Prostate gland (tissue), 2 donors: ENCODE data around the gene ASB16. TPM values are rescaled to one million over a fixed set of nuclear protein-coding genes. Genes with fewer than 3 reads are reported as not detected.
"Not testable (repeated sequence)": the region's sequence is repeated elsewhere in the genome, so short reads cannot be mapped to it uniquely, and the experiment has no call there.

Experiments
- DNase-seq: peaks from one replicate; pipeline ENCODE4 v3.0.0-alpha.2; 2019; ENCODE audit warnings: low spot score
- H3K27ac ChIP-seq, 2 donors: fragments of 200-600 bp; sonication (generic); 2 replicates each; pipeline ENCODE4 v1.5.1; 2017 to 2019
- H3K27me3 ChIP-seq: fragments of 200-600 bp; sonication (generic); replicated peaks from 2 replicates; pipeline ENCODE4 v1.5.1; 2019; ENCODE audit not compliant: insufficient read depth
- H3K36me3 ChIP-seq, 2 donors: fragments of 200-600 bp; sonication (generic); 1 replicate in 1 of 2; 2 replicates in 1 of 2; pipeline versions ENCODE4 v1.5.1 to v1.8.1; 2017 to 2019
- H3K4me1 ChIP-seq: fragments of 200-600 bp; sonication (generic); replicated peaks from 2 replicates; pipeline ENCODE4 v1.5.1; 2019
- H3K4me3 ChIP-seq, 2 donors: fragments of 200-600 bp; sonication (generic); 2 replicates each; pipeline ENCODE4 v1.5.1; 2017 to 2019
- H3K9me3 ChIP-seq: fragments of 200-600 bp; sonication (generic); 2 replicates; pipeline ENCODE4 v1.5.1; 2017
- CTCF ChIP-seq, 4 experiments: fragments of 200-600 bp in 2 of 4; fragments of 450-650 bp in 2 of 4; sonication (generic) in 2 of 4; IDR thresholded peaks; 1 replicate in 3 of 4; 2 replicates in 1 of 4; pipeline ENCODE4 v1.5.1; 2016 to 2019; ENCODE audit warnings: antibody characterized with exemption in 4 of 4, mild to moderate bottlenecking in 2 of 4, moderate library complexity in 2 of 4
- POLR2A ChIP-seq: fragments of 450-650 bp; IDR thresholded peaks from one replicate; pipeline ENCODE4 v1.6.1; 2016; ENCODE audit warnings: antibody characterized with exemption, mild to moderate bottlenecking
- POLR2AphosphoS5 ChIP-seq: sonication (generic); formaldehyde crosslinking; IDR thresholded peaks from one replicate; pipeline ENCODE4 v1.6.1; 2017; ENCODE audit warnings: antibody characterized with exemption
- WGBS: methylation state at CpG from one replicate; pipeline ENCODE4 v1.1.5; 2018; 5-methylcytosine and 5-hydroxymethylcytosine counted together
- intact Hi-C: fragments of 100-400 bp; cut with DNase I; formaldehyde crosslinking; loops from one replicate; pipeline ENCODE4 v1.14.2; 2022
- total RNA-seq, 2 donors: library from RNA; depleted of rRNA; stranded (reverse); fragments of >200 nt; gene quantifications; one replicate each; pipeline ENCODE4 v1.1.0, GENCODE V29; 2016

The ASB16 gene
- total RNA-seq, 2 donors from 2014 or later, result 3.2 to 4.4 TPM

- DNase-seq, result peak; percentile 95
- Histone ChIP-seq H3K9me3 (no peaks in the 10 kb centered on the region), H3K27ac (peak within 1 kb of the TSS; percentile 93 to 95), H3K4me1 (peaks cover 2% of the 10 kb centered on the region), H3K4me3 (peak within 1 kb of the TSS; percentile 97 to 99), H3K36me3 (no peaks in the 10 kb centered on the region), H3K27me3 (no peaks in the 10 kb centered on the region)
- intact Hi-C loops, result loop anchor here (1.0 kb wide), 1 partner anchor 53 kb away; the partner anchor contains the start of gene G6PC3
- TF ChIP-seq CTCF (IDR thresholded peaks at IDR 0.05) (peak; percentile 28 to 73 (median 58)), POLR2A (peak; percentile 89), POLR2AphosphoS5 (peak; percentile 97)
- 0% methylated on average over 57 of the region's 78 CpGs for WGBS
These were observed 47.0 kb upstream of the ASB16 start, which contains the start of gene HDAC5 for GRCh38 chr17:44123356-44124117. HDAC5 (minus strand) TSS chr17:44123641; CDS start chr17:44117515, 6,126 bp downstream.

GRCh38 chr17:44124118-44124438 lies 46.4 kb upstream of the ASB16 start:
- TF ChIP-seq POLR2AphosphoS5 (no peak), POLR2A (no peak), CTCF (IDR thresholded peaks at IDR 0.05) (no peak)
- no peaks in the 10 kb centered on the region for H3K9me3 ChIP-seq
- H3K36me3 ChIP-seq, result no peaks in the 10 kb centered on the region
- WGBS, result 3% methylated on average over 8 of the region's 8 CpGs
- H3K27me3 ChIP-seq, result no peaks in the 10 kb centered on the region
- H3K4me3 ChIP-seq, result peak overlapping the region; percentile 97 to 99
- DNase-seq, result no peak
- intact Hi-C loops, result no loop called here
- peak overlapping the region; percentile 93 to 95 for H3K27ac ChIP-seq
- peaks cover 2% of the 10 kb centered on the region for H3K4me1 ChIP-seq

- Histone ChIP-seq H3K36me3 (no peaks in the 10 kb centered on the region), H3K4me1 (no peaks in the 10 kb centered on the region), H3K27ac (no peak overlapping the region), H3K4me3 (no peak overlapping the region), H3K9me3 (no peaks in the 10 kb centered on the region), H3K27me3 (no peaks in the 10 kb centered on the region)
- DNase-seq, result no peak
- 91% methylated on average over 7 of the region's 7 CpGs for WGBS
- TF ChIP-seq POLR2A (no peak), CTCF (IDR thresholded peaks at IDR 0.05) (no peak), POLR2AphosphoS5 (no peak)
- intact Hi-C loops, result no loop called here
These were observed 42.1 kb upstream of the ASB16 start for GRCh38 chr17:44128383-44128782.

GRCh38 chr17:44130693-44131349 lies 39.7 kb upstream of the ASB16 start:
- DNase-seq, result no peak
- WGBS, result 75% methylated on average over 5 of the region's 5 CpGs
- Histone ChIP-seq H3K4me3 (no peak overlapping the region), H3K27me3 (no peaks in the 10 kb centered on the region), H3K4me1 (no peaks in the 10 kb centered on the region), H3K27ac (no peak overlapping the region), H3K36me3 (no peaks in the 10 kb centered on the region), H3K9me3 (no peaks in the 10 kb centered on the region)
- intact Hi-C loops, result no loop called here
- TF ChIP-seq CTCF (IDR thresholded peaks at IDR 0.05), result no peak
- no peak for TF ChIP-seq POLR2A
- no peak for TF ChIP-seq POLR2AphosphoS5

GRCh38 chr17:44131372-44131771 lies 39.1 kb upstream of the ASB16 start:
- DNase-seq, H3K27me3 ChIP-seq, H3K36me3 ChIP-seq, H3K27ac ChIP-seq, H3K4me3 ChIP-seq, intact Hi-C loops, H3K4me1 ChIP-seq, H3K9me3 ChIP-seq: not testable (repeated sequence)
- 85% methylated on average over 12 of the region's 12 CpGs for WGBS
